Body of pancreas (tissue), 4 donors: ENCODE measurements around the gene AJM1. TPM values are rescaled to one million over a fixed set of nuclear protein-coding genes. Genes with fewer than 3 reads are reported as not detected.
A peak's percentile ranks its signal among the peaks of the same experiment; 100 is the strongest.

ENCODE experiments used
- ATAC-seq: fragments of 150-250 bp; one replicate; pipeline ENCODE4 v1.9.1; 2016
- DNase-seq, 4 donors: peaks; one replicate each; pipeline ENCODE4 v3.0.0-alpha.2; 2019
- H3K27ac ChIP-seq, 4 donors: fragments of 200-600 bp; sonication (generic); 1 replicate in 3 of 4; 2 replicates in 1 of 4; pipeline versions ENCODE4 v1.5.1 to v1.6.1; 2016 to 2019; ENCODE audit warnings: mild to moderate bottlenecking in 1 of 4, mixed read lengths in 1 of 4, moderate library complexity in 1 of 4
- H3K27me3 ChIP-seq, 2 donors: fragments of 200-600 bp; sonication (generic); one replicate each; pipeline ENCODE4 v1.6.0; 2016; ENCODE audit warnings: mild to moderate bottlenecking in 1 of 2
- H3K36me3 ChIP-seq, 2 donors: fragments of 200-600 bp; sonication (generic); replicated peaks in 1 of 2; 2 replicates each; pipeline ENCODE4 v1.5.1; 2016; ENCODE audit warnings: low read depth in 2 of 2; ENCODE audit not compliant: insufficient read depth in 1 of 2
- H3K4me1 ChIP-seq: fragments of 200-600 bp; sonication (generic); one replicate; pipeline ENCODE4 v1.6.0; 2016
- H3K4me3 ChIP-seq, 2 donors: fragments of 200-600 bp; sonication (generic); 1 replicate in 1 of 2; 2 replicates in 1 of 2; pipeline ENCODE4 v1.5.1; 2016 to 2019
- H3K9me3 ChIP-seq, 3 donors: fragments of 200-600 bp; sonication (generic); 1 replicate in 2 of 3; 2 replicates in 1 of 3; pipeline ENCODE4 v1.5.1; 2016
- POLR2A ChIP-seq, 3 donors: fragments of 450-650 bp; IDR thresholded peaks; one replicate each; pipeline ENCODE4 v1.6.1; 2016; ENCODE audit warnings: antibody characterized with exemption in 3 of 3, mild to moderate bottlenecking in 2 of 3
- WGBS, 2 donors: methylation state at CpG; one replicate each; pipeline ENCODE4 v1.1.5; 2017; 5-methylcytosine and 5-hydroxymethylcytosine counted together
- intact Hi-C: fragments of 100-400 bp; cut with DNase I; formaldehyde crosslinking; loops from one replicate; pipeline ENCODE4 v1.15.1; 2023
- total RNA-seq, 2 donors: library from RNA; depleted of rRNA; stranded (reverse); fragments of >200 nt; gene quantifications; one replicate each; pipeline ENCODE4 v1.1.0, GENCODE V29; 2016
- TF ChIP-seq, protein P1 (sequence below), 7 experiments: fragments of 450-650 bp in 4 of 7; fragments of 200-600 bp in 3 of 7; sonication (generic) in 3 of 7; IDR thresholded peaks; one replicate each; pipeline ENCODE4 v1.5.1; 2016 to 2019; ENCODE audit warnings: antibody characterized with exemption in 7 of 7

The AJM1 gene
- total RNA-seq, 2 donors from 2014 or later: 5.2 to 13.2 TPM

- Histone ChIP-seq H3K27me3 (no peaks in the 10 kb centered on the region), H3K4me1 (peaks cover 59% of the 10 kb centered on the region), H3K36me3 (no peaks in the 10 kb centered on the region), H3K27ac (peak overlapping the region; percentile 84 to 91 (median 89)), H3K9me3 (no peaks in the 10 kb centered on the region), H3K4me3 (peak overlapping the region in 1 of 2 donors; percentile 72)
- 21 to 54% methylated on average over 13 to 59 of the region's 75 CpGs for WGBS, 2 donors
- TF ChIP-seq POLR2A (IDR thresholded peaks at IDR 0.05): no peak
- TF ChIP-seq, protein P1, sequence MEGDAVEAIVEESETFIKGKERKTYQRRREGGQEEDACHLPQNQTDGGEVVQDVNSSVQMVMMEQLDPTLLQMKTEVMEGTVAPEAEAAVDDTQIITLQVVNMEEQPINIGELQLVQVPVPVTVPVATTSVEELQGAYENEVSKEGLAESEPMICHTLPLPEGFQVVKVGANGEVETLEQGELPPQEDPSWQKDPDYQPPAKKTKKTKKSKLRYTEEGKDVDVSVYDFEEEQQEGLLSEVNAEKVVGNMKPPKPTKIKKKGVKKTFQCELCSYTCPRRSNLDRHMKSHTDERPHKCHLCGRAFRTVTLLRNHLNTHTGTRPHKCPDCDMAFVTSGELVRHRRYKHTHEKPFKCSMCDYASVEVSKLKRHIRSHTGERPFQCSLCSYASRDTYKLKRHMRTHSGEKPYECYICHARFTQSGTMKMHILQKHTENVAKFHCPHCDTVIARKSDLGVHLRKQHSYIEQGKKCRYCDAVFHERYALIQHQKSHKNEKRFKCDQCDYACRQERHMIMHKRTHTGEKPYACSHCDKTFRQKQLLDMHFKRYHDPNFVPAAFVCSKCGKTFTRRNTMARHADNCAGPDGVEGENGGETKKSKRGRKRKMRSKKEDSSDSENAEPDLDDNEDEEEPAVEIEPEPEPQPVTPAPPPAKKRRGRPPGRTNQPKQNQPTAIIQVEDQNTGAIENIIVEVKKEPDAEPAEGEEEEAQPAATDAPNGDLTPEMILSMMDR (IDR thresholded peaks at IDR 0.05): no peak
- ATAC-seq (no peak), DNase-seq (peak; percentile 38 to 57 (median 50))
- intact Hi-C loops: no loop called here
These were observed 5.0 kb downstream of the AJM1 start for GRCh38 chr9:136847088-136847825.

- peak overlapping the region; percentile 40 to 72 for H3K4me3 ChIP-seq
- peaks cover 57% of the 10 kb centered on the region for H3K4me1 ChIP-seq
- H3K36me3 ChIP-seq: no peaks in the 10 kb centered on the region
- TF ChIP-seq, protein P1 (IDR thresholded peaks at IDR 0.05): peak in 3 of 7 experiments; percentile 2 to 13 (median 9)
- peak; percentile 81 to 91 (median 87) for TF ChIP-seq POLR2A (IDR thresholded peaks at IDR 0.05)
- intact Hi-C loops: no loop called here
- H3K9me3 ChIP-seq: no peaks in the 10 kb centered on the region
- peak overlapping the region; percentile 84 to 91 (median 89) for H3K27ac ChIP-seq
- DNase-seq: peak; percentile 91 to 95 (median 94)
- ATAC-seq: peak; percentile 46
- no peaks in the 10 kb centered on the region for H3K27me3 ChIP-seq
- 0% methylated on average over 48 of the region's 48 CpGs; no CpG with 5 or more reads in 1 of the 2 donors for WGBS, 2 donors
These were observed 5.6 kb downstream of the AJM1 start for GRCh38 chr9:136847826-136848392.

DNA sequence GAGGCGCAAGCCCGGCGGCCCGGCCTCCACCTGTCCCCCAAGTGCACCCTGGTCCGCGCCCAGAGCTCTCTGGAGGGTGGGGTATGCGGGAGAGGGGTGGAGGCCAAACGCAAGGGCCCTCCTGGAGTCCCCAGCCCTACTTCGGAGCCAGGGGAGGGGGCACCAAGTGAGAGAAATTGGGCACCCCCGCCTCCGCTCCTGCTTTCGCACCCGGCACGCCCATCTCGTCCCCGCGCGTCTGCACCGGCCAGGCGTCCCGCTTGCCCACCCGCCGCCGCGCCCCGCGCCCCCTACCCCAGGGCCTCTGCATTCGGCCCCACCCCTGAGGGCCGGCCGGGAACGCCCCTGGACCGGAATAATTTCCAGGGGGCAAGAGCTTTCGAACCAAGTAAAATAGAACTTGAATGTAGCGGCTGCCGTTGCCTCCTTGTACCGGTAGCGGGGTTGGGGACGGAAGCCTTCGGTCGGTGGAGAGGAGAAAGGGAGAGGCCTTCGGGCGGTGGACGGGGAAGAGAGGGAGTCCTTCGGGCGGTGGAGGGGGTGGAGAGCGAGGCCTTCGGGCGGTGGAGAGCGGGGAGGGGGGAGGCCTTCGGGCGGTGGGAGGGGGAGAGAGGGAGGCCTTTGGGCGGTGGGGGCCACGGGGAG is 6.2 kb downstream of the AJM1 start:
- no peaks in the 10 kb centered on the region for H3K27me3 ChIP-seq
- DNase-seq (peak in 3 of 4 donors; percentile 44 to 60 (median 47)), ATAC-seq (peak; percentile 17)
- H3K4me3 ChIP-seq: peak overlapping the region; percentile 40 to 72
- intact Hi-C loops: no loop called here
- no peaks in the 10 kb centered on the region for H3K36me3 ChIP-seq
- H3K4me1 ChIP-seq: peaks cover 51% of the 10 kb centered on the region
- H3K27ac ChIP-seq: peak overlapping the region; percentile 84 to 91 (median 89)
- WGBS, 2 donors: 0 to 1% methylated on average over 15 to 51 of the region's 53 CpGs
- no peaks in the 10 kb centered on the region for H3K9me3 ChIP-seq
- TF ChIP-seq POLR2A (IDR thresholded peaks at IDR 0.05): no peak
- TF ChIP-seq, protein P1 (IDR thresholded peaks at IDR 0.05): no peak

GRCh38 chr9:136849038-136849959 is 7.0 kb downstream of the AJM1 start, which contains the start of gene PHPT1:
Gene PHPT1 (plus strand): TSS chr9:136849409. CDS start chr9:136849431, 22 bp downstream.
- no peaks in the 10 kb centered on the region for H3K9me3 ChIP-seq
- peak; percentile 90 for ATAC-seq
- peak within 1 kb of the TSS; percentile 40 to 72 for H3K4me3 ChIP-seq
- peak within 1 kb of the TSS; percentile 84 to 91 (median 89) for H3K27ac ChIP-seq
- intact Hi-C loops: no loop called here
- WGBS, 2 donors: 0% methylated on average over 14 to 51 of the region's 77 CpGs
- no peaks in the 10 kb centered on the region for H3K36me3 ChIP-seq
- no peaks in the 10 kb centered on the region for H3K27me3 ChIP-seq
- DNase-seq: peak; percentile 98 to 99 (median 99)
- H3K4me1 ChIP-seq: peaks cover 43% of the 10 kb centered on the region
- TF ChIP-seq POLR2A (IDR thresholded peaks at IDR 0.05): peak; percentile 65 to 94 (median 91)
- TF ChIP-seq, protein P1 (IDR thresholded peaks at IDR 0.05): no peak
